Adrenal gland (tissue), 12 donors: Measurements from ENCODE around the gene TAB2. TPM values are rescaled to one million over a fixed set of nuclear protein-coding genes. Genes with fewer than 3 reads are reported as not detected.

Experiments used
- DNase-seq, 7 donors: peaks; one replicate each; pipeline ENCODE4 v3.0.0-alpha.2; 2019 to 2020
- H3K27ac ChIP-seq, 5 donors: fragments of 200-600 bp; sonication (generic) in 4 of 5; 1 replicate in 3 of 5; 2 replicates in 2 of 5; pipeline versions ENCODE4 v1.5.1 to v1.8.0; 2016 to 2020; ENCODE audit warnings: mild to moderate bottlenecking in 1 of 5
- H3K27me3 ChIP-seq: fragments of 200-600 bp; 2 replicates; pipeline ENCODE4 v1.8.0; 2021
- H3K36me3 ChIP-seq, 2 donors: fragments of 200-600 bp; replicated peaks in 1 of 2; 1 replicate in 1 of 2; 2 replicates in 1 of 2; pipeline versions ENCODE4 v1.5.1 to v1.8.0; 2018 to 2022
- H3K4me1 ChIP-seq, 2 donors: fragments of 200-600 bp; replicated peaks in 1 of 2; 1 replicate in 1 of 2; 2 replicates in 1 of 2; pipeline versions ENCODE4 v1.5.1 to v1.8.0; 2018 to 2021
- H3K4me3 ChIP-seq, 4 donors: fragments of 200-600 bp; sonication (generic) in 3 of 4; one replicate each; pipeline ENCODE4 v1.5.1; 2016 to 2018
- H3K9me3 ChIP-seq, 3 donors: fragments of 200-600 bp; sonication (generic) in 1 of 3; replicated peaks in 1 of 3; 1 replicate in 2 of 3; 2 replicates in 1 of 3; pipeline versions ENCODE4 v1.5.1 to v1.8.0; 2016 to 2021
- POLR2A ChIP-seq, 2 donors: fragments of 450-650 bp; IDR thresholded peaks; one replicate each; pipeline ENCODE4 v1.6.1; 2017; ENCODE audit warnings: antibody characterized with exemption in 2 of 2, mild to moderate bottlenecking in 2 of 2, moderate library complexity in 1 of 2
- WGBS, 4 donors: extraction: QIAGEN DNeasy Blood & Tissue Kit in 2 of 4; methylation state at CpG; one replicate each; pipeline versions ENCODE4 v1.1.5 to v1.1.7; 2013 to 2017; 5-methylcytosine and 5-hydroxymethylcytosine counted together
- intact Hi-C, 2 donors: fragments of 100-400 bp; cut with DNase I; formaldehyde crosslinking; loops; one replicate each; pipeline versions ENCODE4 v1.14.1 to v1.15.0; 2022 to 2023
- polyA plus RNA-seq, 3 donors: library from polyadenylated mRNA; stranded (reverse); fragments of 200-250 nt in 2 of 3; fragments of 350-450 nt in 1 of 3; fragmentation: Illumina TruSeq in 1 of 3; extraction: RNeasy Lipid Tissue Mini Kit (QIAGEN cat#74804) in 1 of 3; gene quantifications; one replicate each; pipeline ENCODE4 v1.2.3, GENCODE V29; 2013 to 2014
- total RNA-seq, 9 donors: library from RNA; depleted of rRNA in 4 of 9; stranded (reverse); fragments of >200 nt in 4 of 9; fragments of 120-200 nt in 1 of 9; fragmentation: NEBNext Ultra II Directional in 1 of 9; extraction: Animal tissue kit (Norgen Biotek cat#: 25700) in 1 of 9; gene quantifications; one replicate each; pipeline versions ENCODE4 v1.1.0 to v1.2.4, GENCODE V29; 2013 to 2023
- TF ChIP-seq, protein P1 (sequence below), 6 experiments: fragments of 450-650 bp in 4 of 6; fragments of 200-600 bp in 2 of 6; sonication (generic) in 1 of 6; IDR thresholded peaks; 1 replicate in 5 of 6; 2 replicates in 1 of 6; pipeline versions ENCODE4 v1.5.1 to v1.8.0; 2016 to 2021; ENCODE audit warnings: antibody characterized with exemption in 6 of 6, mild to moderate bottlenecking in 2 of 6, moderate library complexity in 1 of 6
- donor health status: healthy with polysubstance abuse.
- donor health status: Bipolar disorder and iron deficiency.
- donor health status: DM: yes; HTN: yes; CAD: no.
- donor health status: DM: no; HTN: no; CAD: no.
- donor health status: DM: no; HTN: no; CAD: no.
- donor health status: DM: yes; HTN: yes; CAD: no.

TAB2 gene
- total and polyA plus RNA-seq, 12 donors: 10.8 to 68.8 (median 43.9) TPM

DNA sequence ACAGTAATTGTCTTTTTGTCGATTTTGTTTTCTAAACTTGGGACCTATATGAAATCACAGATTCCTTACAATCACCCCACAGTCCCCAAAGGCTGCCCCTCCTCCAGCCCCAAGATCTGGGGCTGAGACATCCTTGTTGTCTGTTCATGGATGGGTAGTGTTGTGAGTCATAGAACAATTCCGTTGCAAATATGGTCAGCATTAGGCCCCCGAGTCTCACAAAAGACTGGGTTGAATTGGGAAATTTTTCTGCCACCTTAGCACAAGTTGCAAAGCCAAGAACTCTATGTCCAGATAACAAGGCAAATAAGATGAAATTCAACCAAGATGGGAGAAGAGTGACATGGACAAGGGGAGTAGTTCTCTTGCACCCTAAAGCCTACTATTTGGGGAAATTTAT lies 10.5 kb upstream of the TAB2 start:
- no peaks in the 10 kb centered on the region for H3K9me3 ChIP-seq
- peaks cover 6% of the 10 kb centered on the region for H3K27me3 ChIP-seq
- no peak overlapping the region for H3K4me3 ChIP-seq
- no peak overlapping the region for H3K27ac ChIP-seq
- DNase-seq: no peak
- TF ChIP-seq POLR2A (IDR thresholded peaks at IDR 0.05): no peak
- TF ChIP-seq, protein P1, sequence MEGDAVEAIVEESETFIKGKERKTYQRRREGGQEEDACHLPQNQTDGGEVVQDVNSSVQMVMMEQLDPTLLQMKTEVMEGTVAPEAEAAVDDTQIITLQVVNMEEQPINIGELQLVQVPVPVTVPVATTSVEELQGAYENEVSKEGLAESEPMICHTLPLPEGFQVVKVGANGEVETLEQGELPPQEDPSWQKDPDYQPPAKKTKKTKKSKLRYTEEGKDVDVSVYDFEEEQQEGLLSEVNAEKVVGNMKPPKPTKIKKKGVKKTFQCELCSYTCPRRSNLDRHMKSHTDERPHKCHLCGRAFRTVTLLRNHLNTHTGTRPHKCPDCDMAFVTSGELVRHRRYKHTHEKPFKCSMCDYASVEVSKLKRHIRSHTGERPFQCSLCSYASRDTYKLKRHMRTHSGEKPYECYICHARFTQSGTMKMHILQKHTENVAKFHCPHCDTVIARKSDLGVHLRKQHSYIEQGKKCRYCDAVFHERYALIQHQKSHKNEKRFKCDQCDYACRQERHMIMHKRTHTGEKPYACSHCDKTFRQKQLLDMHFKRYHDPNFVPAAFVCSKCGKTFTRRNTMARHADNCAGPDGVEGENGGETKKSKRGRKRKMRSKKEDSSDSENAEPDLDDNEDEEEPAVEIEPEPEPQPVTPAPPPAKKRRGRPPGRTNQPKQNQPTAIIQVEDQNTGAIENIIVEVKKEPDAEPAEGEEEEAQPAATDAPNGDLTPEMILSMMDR (IDR thresholded peaks at IDR 0.05): no peak
- 68 to 88% (median 73%) methylated on average over 3 of the region's 3 CpGs for WGBS, 4 donors
- intact Hi-C loops: no loop called here
- H3K4me1 ChIP-seq: no peaks in the 10 kb centered on the region
- no peaks in the 10 kb centered on the region for H3K36me3 ChIP-seq

DNA sequence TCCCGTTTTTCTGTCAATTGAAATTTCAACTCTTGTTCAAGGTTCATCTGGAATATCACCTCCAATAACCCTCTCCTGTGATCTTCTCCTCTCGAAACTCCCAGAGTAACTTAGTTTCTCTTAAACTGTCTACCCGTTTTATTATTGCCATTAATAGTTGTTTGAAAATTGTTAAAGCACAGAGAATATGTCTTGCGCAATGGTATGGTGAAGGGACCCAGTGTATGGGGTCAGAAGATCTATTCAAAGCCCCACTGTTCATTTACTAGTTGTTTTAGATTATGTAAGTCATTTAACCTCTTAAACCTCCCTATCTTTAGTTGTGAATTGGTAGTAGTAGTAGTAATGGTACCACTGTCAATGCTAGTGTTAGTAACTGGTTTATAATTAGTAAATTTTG lies 6.2 kb upstream of the TAB2 start:
- 56 to 88% (median 69%) methylated on average over 4 of the region's 4 CpGs for WGBS, 4 donors
- H3K4me3 ChIP-seq: no peak overlapping the region
- no peak overlapping the region for H3K27ac ChIP-seq
- H3K27me3 ChIP-seq: peaks cover 6% of the 10 kb centered on the region
- no peaks in the 10 kb centered on the region for H3K9me3 ChIP-seq
- TF ChIP-seq POLR2A (IDR thresholded peaks at IDR 0.05): no peak
- TF ChIP-seq, protein P1 (IDR thresholded peaks at IDR 0.05): no peak
- H3K36me3 ChIP-seq: no peaks in the 10 kb centered on the region
- intact Hi-C loops: loop anchor here (10.0 kb wide), 2 partner anchors 114 to 226 kb away; no protein-coding TSS in a partner anchor
- H3K4me1 ChIP-seq: no peaks in the 10 kb centered on the region
- no peak for DNase-seq

DNA sequence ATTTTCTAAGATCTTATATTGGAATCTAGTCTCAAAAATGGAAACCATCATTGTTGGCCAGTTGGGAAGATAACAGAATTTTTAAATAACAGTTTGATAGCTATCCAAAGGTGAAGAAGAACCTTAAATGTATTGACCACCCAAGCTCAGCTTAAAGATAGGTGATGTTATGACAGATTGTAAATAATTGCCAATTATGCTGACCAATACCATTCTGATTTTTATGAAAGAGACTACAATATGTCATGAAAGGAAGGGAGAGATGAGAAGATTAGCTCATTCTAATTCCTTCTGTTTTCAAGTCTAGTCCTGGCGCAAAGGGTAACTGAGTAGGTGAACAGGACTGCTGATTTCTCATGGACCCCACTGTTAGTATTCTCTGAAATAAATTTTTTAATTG lies 5.7 kb upstream of the TAB2 start:
- 94 to 98% (median 95%) methylated on average over 1 of the region's 1 CpG for WGBS, 4 donors
- no peak for DNase-seq
- Histone ChIP-seq H3K4me1 (no peaks in the 10 kb centered on the region), H3K9me3 (no peaks in the 10 kb centered on the region), H3K27ac (no peak overlapping the region), H3K4me3 (no peak overlapping the region), H3K36me3 (no peaks in the 10 kb centered on the region), H3K27me3 (peaks cover 6% of the 10 kb centered on the region)
- intact Hi-C loops: loop anchor here (10.0 kb wide), 2 partner anchors 113 to 227 kb away; no protein-coding TSS in a partner anchor
- TF ChIP-seq POLR2A (IDR thresholded peaks at IDR 0.05): no peak
- TF ChIP-seq, protein P1 (IDR thresholded peaks at IDR 0.05): no peak

DNA sequence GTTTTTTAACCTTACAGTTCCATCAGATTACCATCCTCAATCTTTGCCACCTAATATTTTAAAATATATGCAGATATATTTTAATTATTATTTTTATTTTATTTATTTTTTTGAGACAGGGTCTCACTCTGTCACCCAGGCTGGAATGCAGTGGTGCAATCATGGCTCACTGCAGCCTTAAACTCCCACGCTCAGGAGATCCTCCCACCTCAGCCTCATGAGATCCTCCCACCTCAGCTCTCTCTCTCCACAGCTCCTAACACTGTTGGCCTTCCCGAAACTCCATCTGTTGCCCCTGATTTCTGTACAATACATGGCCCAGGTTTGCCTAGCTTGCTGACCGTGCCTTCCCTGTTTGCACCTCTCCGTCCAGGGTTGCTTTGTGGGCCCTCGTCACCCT lies 4.4 kb upstream of the TAB2 start:
- Histone ChIP-seq H3K9me3 (no peaks in the 10 kb centered on the region), H3K4me1 (no peaks in the 10 kb centered on the region), H3K4me3 (no peak overlapping the region), H3K27ac (no peak overlapping the region), H3K27me3 (peaks cover 6% of the 10 kb centered on the region), H3K36me3 (no peaks in the 10 kb centered on the region)
- TF ChIP-seq POLR2A (IDR thresholded peaks at IDR 0.05): no peak
- TF ChIP-seq, protein P1 (IDR thresholded peaks at IDR 0.05): no peak
- 62 to 86% (median 82%) methylated on average over 5 of the region's 5 CpGs for WGBS, 4 donors
- intact Hi-C loops: loop anchor here (10.0 kb wide), 2 partner anchors 112 to 228 kb away; no protein-coding TSS in a partner anchor
- DNase-seq: no peak
